Neural progenitor cell (in vitro differentiated cells): ENCODE measurements around the gene NRSN1. TPM values are rescaled to one million over a fixed set of nuclear protein-coding genes. Genes with fewer than 3 reads are reported as not detected.

Source experiments
- small RNA-seq: library from RNA; depleted of rRNA; stranded (forward); fragments of <200 nt; gene quantifications from one replicate; pipeline ENCODE3, GENCODE V24; 2015
- total RNA-seq: library from RNA; depleted of rRNA; stranded (reverse); fragments of >200 nt; gene quantifications from 2 replicates; pipeline ENCODE4 v1.2.3, GENCODE V29; 2015; ENCODE audit warnings: low replicate concordance

The NRSN1 gene
- total RNA-seq, 1 donor from 2014 or later, result 0.19 TPM

Small RNA genes lying within 50 kb of the gene (small RNA-seq; reads per million reads assigned to genes)
- not detected for gene RF00218

Other genes starting within 250 kb of the NRSN1 start
- gene DCDC2, start 231.8 kb downstream of the NRSN1 start, total RNA-seq, result not detected in 2 replicates